Measurements from ENCODE around the gene EEF2K.

DNA sequence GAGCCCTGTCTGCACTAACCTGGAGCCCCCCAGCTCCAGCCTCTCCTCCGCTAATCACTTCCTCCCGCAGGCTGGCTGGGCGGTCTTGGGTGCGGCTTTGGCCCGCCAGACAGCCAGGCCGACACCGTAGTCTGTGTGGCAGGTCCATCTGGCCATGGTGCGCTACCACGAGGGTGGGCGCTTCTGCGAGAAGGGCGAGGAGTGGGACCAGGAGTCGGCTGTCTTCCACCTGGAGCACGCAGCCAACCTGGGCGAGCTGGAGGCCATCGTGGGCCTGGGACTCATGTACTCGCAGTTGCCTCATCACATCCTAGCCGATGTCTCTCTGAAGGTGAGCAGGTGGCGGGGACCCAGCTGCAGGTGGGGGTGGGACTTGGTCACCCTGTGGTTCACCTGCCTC lies 60.5 kb downstream of the EEF2K start:
- TF ChIP-seq CTCF (IDR thresholded peaks at IDR 0.05; ENCODE audit: low read depth, low read length, poor library complexity, severe bottlenecking), result no peak
- no peak for TF ChIP-seq EZH2phosphoT487 (IDR thresholded peaks at IDR 0.05; ENCODE audit: borderline replicate concordance, low read length)

All from DOHH2 (cell line).